GM20431 (cell line): ENCODE data around the gene PPP1CB.

ENCODE experiments used
- in situ Hi-C: fragments of 300-500 bp; cut with MseI, MboI; formaldehyde crosslinking; loops from one replicate; pipeline ENCODE4 v1.15.0; 2020; ENCODE audit warnings: low sequenced_read_pairs; ENCODE audit not compliant: unreplicated experiment

PPP1CB gene

DNA sequence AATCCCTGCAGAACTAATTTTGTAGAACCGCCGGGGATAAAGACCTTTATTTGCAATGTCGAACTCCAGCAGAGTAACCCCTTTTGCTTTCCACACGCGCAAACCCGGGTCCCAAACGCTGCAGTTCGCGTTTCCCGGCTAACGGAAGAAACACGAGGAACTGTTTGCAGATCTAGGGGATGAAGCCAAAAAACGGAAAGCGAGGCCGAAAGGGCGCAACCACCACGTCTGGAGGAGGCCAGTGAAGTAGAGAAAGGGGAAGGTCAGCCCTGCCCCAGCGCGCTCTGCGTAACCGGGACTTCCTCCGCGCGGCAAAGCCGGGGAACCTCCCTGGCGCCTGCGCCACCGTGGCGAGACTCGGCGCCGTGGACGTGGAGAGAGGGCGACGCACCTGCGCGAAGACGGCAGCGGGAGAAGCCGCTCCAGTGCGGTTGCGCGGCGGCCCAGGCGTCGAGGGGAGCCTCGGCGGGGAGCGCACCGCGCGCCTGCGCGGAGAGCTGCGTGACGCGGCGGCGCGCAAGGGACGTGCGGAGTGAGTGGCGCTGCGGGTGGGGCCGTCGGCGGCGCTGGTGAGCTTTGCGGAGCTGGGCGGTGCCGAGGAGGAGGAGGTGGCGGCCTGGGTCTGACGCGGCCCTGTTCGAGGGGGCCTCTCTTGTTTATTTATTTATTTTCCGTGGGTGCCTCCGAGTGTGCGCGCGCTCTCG, at the start of gene PPP1CB:
Gene PPP1CB (plus strand): TSS at position 579 of the 704 bp plus-strand sequence. CDS start 295 bp downstream, outside the sequence.
- in situ Hi-C loops, result loop anchor here (25.0 kb wide), 1 partner anchor 164 kb away; no protein-coding TSS in a partner anchor

DNA sequence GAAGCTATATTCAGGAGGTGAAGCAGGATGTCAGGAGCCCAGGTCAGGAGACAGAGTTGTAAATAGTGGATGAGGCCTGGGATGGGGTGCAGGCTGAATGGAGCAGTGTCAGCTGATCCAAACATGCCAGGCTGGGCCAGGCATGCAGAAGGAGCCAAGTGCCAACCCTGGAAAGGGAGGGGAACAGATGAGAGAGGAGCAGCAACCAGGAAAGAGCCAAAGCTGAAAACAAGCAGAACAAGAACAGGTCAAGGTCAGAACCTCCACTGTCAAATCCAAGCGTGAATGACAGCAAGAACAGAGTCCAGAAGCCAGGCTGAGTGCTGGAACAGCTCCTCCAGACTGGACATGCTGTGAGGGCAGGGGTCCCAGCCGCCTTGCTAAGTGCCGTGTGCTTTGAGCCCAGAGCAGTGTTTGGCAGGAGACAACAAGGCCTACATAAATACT, 49.2 kb upstream of the PPP1CB start:
- in situ Hi-C loops, result no loop called here

DNA sequence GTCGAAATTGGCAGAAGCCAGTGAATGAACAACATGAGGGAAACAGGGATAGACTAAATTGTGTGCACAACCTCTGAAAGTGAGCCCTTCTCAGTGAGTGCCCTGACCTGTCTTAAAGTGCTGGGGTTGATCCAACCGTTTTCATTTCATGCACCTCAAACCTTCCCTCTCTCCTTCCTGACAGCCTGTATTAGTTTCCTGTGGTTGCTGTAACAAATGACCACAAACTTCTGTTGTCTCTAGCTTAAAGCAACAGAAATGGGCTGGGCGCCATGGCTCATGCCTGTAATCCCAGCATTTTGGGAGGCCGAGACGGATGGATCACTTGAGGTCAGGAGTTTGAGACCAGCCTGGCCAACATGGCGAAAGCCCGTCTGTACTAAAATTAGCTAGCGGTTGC, 48.8 kb upstream of the PPP1CB start:
- in situ Hi-C loops, result no loop called here

DNA sequence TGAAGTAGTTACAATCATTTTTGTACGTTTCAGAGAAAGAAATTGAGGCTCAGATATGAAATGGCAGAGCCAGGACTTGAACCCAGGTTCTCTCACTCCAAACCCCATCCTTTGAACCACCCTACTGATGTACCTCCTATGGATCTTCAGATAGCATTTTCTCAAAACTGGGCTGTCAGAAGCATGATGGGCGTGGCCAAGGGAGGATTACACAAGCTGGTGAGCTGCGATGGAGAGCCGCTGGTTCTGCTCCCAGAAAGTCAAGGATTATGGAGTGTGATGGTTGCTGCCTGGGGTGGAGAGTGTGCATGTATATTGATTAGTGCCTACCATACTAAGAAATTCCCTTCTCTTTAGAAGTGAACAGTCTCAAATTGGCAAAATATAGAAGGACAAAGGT, 47.0 kb upstream of the PPP1CB start:
- in situ Hi-C loops, result no loop called here

DNA sequence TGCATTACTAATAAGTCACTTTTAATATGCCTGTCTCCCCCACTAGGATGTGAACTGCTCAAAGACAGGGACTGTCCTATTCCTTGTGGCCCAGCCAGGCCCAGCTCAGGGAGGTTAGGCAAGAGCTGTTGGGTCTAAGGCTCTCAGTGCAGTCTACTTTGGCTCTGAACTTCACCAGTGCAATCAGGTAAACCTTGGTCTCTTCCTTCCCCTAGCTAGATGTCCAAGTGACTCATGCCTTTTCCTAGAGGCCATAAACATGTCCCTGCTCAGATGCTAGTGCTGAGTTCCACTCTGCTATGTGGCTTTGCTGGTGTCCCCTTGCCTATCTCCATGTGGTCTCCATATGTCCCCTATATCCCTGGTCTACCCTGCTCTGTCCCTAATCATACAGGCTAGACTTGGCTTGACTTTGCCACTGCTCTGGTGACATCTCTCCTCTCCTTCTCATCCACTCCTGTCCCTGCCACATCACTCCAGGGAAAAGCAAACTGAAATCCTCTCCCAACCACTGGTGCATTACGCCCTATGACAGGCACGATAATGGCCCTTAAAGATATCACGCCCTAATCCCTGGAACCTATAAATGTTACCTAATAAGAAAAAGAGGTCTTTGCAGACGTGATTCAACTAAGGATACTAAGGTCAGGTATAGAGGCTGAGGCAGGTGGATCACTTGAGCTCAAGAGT, 45.7 kb upstream of the PPP1CB start:
- in situ Hi-C loops, result no loop called here

DNA sequence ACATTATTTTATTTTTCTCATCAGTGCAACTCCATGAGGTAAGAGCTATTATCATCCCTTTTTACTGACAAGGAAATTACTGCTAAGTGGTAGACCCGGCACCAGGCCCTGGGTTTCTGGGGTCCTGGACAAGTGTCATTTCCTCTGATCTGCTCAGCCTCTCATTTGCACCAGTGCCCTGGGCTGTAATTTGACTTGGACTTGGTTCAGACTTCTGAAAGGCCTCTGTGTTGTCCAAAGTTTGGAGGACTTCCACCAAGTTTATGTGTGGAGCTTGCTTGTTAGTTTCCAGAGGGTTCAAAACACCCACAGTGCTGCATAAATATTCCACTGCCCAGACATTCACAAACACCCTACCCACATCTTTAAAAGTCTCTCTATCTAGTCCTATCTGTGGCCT, 44.0 kb upstream of the PPP1CB start:
- in situ Hi-C loops, result no loop called here

DNA sequence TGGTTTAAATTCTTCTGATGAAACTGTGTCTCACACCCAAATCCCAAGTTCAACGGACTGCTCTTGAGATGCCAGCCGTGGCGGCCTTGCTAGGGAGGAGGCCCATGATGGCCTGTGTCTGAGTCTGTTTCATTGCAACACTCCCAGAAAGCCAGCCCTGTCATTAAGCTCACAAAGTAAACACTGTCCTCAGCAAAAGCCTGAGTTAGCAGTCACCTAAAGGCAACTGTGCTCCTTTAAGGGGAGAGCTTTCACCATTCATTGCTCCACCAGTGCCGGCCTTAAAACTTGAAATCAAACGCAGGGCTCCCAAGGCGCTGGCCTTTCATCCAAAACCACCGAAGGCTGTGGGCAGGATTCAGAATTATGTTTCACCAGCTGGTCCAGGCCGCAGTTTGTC, 42.5 kb upstream of the PPP1CB start:
- in situ Hi-C loops, result no loop called here

DNA sequence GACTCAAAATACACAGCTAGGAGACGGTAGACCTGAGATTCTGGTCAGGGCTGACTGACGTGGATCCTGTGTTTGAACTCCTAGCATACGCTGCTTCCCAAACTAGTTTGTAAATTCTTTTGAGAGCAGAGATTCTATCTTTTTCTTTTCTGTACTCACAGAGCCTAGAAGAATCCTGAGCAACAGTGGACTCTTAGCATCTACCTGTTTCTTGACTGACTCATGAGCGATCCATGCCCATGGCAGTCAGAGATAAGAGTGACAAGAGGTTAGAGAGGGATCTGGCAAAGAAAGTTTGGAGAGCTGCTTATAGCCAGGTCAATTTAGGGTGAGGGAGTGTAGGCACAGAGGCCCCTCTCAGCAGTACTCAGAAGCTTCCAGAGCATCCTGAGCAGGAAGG, 41.1 kb upstream of the PPP1CB start:
- in situ Hi-C loops, result no loop called here

DNA sequence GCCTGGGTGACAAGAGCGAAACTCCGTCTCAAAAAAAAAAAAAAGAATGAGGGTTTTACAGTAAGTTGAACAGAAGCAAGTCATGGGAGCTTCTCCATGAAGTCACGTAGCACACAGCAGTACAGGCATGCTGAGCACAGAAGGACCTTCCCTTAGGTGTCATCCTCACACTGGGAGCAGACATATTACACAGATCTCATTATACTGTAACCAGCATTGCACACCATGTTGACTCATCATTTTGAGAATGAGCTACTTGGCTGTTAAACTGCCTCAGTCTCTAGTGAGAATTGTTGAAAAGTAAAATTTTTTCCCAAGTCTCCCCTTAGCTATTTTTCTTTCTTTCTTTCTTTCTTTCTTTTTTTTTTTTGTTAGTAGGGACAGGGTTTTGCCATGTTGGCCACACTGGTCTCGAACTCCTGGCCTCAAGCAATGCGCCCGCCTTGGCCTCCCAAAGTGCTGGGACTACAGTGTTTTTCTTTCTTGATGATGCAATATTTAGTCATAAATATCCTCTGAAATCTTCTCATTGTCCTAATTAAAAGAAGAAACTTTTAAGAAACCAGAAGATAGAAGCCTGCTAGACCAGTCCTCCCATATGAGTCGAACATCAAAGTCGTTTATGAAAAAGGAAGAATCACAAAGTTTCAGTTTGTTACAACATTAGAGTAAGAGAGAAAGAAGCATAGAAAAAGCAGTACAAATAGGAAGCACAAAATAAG, 37.9 kb upstream of the PPP1CB start:
- in situ Hi-C loops, result no loop called here

DNA sequence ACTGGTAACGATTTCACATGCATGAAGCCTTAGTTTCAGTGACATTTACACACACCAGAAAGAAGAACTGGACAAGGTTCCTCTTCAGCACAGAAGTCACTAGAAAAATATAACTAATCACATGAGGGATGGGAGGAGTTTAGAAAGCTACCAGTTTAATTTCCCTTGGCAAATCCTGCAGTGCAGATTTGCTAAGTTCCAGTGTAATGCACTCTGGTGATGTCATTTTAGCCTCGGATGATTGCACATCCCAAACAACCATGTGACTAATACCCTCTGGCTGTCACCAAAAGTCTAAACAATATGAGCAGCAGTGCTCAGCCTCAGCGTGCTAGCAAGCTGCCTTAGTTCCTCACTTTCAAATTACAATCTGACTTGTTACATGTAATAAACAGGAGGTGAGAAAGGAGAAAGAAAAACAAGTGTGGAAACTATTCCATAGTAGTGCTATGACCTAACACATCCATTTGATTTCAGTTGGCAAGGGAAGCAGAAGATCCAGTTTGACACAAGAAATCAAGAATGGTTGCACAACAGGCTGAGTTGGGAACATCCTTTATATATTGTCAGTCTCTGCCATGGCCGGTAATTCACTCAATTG, 35.3 kb upstream of the PPP1CB start:
- in situ Hi-C loops, result no loop called here

DNA sequence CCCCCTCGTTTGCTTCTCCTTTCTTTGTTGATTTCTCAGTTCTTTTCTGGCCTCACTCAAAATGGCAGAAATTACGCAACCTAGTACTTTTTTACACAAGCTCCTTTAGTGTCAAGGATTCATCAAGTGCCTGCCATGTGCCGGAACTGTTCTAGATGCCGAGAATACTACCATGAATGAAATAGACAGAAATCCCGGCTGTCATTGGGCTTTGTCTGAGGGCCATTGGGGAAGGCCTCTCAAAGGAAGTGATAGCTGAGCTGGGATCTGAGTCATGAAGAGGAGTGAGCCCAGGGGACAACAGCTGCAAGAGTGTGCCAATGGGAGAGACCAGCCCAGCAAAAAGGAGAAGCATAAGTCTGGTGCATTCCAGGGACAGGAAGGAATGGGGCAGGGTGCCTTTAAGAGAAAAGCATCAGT, 34.3 kb upstream of the PPP1CB start:
- in situ Hi-C loops, result no loop called here

DNA sequence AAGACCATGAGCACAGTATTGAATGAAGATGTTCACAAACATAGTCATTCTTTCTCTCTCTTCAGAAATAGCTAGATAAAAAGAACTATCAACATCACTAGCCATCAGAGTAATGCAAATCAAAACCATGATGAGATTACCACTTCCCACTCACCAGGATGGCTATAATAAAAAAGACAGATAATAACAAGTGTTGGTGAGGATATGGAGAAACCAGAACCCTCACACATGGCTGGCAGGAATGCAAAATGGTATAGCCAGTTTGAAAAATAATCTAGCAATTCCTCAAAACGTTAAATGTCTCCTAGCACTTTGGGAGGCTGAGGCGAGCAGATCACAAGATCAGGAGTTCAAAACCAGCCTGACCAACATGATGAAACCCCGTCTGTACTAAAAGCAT, 31.3 kb upstream of the PPP1CB start:
- in situ Hi-C loops, result no loop called here

DNA sequence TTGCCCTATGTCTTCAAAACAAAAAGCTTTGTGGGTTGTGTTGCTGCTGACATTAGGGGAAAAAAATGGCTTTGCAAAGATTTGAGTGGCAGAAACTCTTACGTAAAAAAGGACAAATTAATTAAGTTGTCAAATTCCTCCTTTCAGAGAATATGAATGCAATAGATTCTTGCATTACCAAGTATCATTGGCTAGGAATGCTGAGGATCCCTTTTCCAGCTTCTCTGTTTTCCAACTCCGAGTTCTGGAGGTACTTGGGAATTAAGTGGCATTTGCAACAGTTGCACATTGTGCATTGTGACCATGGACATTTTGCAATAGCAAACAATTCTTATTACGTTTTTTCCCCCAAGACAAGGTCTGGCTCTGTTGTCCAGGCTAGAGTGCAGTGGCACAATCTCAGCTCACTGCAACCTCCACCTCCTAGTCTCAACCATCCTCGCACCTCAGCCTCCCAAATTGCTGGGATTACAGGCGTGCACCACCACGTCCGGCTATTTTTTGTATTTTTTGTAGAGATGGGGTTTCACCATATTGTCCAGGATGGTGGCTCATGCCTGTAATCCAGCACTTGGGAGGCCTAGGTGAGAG, 29.9 kb upstream of the PPP1CB start:
- in situ Hi-C loops, result no loop called here

DNA sequence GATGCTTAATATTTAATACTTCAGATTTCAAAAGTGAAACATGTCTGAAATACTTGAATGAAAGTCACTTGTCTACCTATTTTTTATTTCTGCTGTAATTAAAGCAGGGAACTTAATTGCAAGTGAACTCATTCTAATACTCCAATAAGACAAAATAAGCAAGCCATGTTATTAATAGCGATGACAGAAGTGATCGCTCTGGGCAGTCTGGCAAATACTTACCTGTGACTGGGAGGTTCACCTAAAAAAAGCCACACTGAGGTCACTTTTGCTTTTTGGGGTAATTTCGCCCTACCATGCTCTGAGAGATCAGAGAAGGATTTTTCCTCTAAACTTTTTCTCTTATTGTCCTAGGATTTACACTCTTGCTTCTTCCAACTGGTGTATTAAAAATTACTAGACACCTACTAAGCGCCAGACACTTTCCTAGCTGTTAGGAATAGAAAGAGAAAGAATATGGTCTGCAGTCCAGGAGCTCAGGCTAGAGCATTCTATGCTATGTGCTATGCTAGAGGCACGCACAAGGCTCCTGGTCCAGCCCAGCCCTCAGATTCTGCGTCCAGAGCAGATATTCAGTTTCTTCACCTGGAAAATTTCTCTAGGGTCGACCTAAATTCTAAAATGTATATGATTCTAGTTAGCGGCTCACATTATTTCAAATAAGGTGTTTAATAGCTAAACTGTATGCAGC, 26.5 kb upstream of the PPP1CB start:
- in situ Hi-C loops, result no loop called here

DNA sequence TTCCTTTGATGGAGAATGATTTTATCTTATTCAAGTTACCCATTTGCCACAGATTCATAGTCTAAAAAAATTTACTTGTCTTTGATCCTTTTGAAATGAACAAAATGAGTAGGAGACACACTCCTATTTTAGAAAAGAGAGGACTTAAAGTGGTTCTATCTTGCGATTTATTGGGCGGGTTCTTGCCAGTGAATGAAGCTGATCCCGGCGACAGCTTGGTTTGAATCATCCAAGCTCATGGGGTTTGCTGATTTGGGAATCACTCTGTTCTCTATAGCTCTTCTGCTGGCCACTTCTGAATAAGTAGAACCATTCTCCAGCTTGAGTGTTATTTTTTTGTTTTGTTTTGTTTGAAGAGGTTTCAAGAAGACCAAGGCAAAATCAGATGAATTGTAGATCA, 25.5 kb upstream of the PPP1CB start:
- in situ Hi-C loops, result no loop called here

DNA sequence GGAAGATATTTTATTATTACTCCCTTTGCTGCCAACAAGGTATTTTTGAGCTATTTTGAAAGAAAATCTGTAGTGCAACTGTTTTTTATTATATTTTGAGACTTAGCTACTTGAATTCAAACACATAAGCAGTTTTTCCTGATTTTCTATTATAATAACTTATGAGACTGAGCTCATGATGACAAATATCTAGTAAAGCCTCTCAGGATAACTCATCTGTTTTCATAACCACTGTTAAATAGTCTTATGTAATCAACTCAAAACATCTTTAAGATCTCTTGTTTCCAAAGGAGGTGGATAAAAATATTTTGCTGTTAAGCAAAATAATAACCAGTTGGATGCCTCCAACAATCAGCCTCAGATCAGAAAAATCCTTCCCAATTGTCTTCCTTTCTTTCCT, 21.9 kb upstream of the PPP1CB start:
- in situ Hi-C loops, result no loop called here

DNA sequence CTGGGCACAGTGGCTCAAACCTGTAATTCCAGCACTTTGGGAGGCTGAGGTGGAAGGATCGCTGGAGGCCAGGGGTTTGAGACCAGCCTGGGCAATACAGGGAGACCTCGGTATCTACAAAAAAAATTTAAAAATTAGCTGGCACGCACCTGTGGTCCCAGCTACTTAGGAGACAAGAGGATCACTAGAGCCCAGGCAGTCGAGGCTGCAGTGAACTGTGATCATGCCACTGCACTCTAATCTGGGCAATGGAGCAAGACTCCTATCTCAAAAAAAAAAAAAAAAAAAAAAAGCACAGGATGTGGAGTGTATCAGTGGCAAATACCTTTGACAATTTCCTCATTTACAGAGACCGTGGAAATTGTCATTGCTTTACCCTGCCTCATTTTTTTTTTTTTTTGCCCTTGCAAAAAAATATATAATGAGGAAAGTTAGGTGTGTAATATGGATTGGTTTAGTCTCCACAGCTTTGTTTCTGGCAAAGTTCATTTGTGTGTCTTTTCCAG, 20.9 kb upstream of the PPP1CB start:
- in situ Hi-C loops, result no loop called here

DNA sequence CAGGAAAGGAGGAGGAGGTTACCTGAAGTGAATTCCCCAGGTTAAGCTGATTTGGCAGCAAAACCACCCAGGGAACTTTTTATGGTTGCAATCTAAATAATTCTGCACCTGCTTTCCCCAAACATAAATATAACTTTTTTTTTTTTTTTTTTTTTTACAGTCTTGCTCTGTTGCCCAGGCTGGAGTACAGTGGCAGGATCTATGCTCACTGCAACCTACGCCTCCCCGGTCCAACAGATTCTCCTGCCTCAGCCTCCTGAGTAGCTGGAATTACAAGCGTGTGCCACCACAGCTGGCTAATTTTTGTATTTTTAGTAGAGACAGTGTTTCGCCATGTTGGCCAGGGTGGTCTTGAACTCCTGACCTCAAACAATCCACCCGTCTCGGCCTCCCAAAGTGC, 16.1 kb upstream of the PPP1CB start:
- in situ Hi-C loops, result no loop called here

DNA sequence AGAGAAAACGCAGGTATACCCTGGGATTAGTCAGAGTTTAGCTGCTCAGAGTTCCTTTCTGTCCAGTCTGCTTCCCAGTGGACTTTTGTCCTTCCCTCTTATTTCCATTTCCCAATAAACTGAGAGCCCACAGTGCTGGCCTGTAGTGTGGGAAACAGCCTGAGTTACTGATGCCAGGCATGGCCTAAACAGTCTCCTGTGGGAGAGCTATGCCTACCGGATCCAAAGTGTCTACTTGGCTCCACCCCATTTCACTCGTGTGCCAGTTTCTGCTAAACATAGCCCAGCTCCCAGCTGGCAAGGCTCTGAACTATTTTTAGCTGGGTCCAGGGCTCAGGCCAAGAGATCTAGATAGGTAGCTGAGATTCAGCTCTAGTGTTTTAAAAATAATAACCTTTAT, 15.6 kb upstream of the PPP1CB start:
- in situ Hi-C loops, result no loop called here

DNA sequence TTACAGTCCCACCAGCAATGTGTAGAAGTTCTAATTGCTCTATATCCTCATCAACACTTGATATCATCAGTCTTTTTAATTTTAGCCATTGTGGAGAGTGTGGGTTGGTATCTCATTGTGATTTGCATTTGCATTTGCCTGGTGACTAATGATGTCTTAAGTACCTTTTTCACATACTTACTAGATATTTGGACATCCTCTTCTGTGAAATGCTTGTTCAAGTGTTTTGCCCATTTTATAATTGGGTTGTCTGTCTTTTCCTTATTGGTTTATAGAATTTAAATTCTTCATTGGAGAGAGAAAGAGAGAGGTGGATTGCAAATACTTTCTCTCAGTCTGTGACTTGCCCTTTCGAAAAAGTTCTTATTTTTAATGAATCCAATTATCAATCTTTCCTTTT, 14.0 kb upstream of the PPP1CB start:
- in situ Hi-C loops, result no loop called here
